ENCODE results near the gene SYTL3.

The SYTL3 gene

DNA sequence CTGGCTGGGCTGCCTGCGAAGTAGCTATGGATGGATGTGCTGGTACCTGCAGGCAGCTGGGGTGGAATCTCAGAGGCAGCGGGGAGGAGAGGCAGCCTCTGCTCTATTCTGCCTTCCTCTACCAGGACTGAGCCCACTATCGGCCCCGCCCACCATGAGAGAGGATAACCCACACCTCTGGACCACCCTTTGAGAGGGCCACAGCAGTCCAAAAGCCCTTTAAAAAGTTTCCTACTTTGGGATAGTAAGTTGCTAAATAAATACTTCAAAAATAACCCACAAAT lies 133.3 kb downstream of the SYTL3 start:
- TF ChIP-seq, protein P1, sequence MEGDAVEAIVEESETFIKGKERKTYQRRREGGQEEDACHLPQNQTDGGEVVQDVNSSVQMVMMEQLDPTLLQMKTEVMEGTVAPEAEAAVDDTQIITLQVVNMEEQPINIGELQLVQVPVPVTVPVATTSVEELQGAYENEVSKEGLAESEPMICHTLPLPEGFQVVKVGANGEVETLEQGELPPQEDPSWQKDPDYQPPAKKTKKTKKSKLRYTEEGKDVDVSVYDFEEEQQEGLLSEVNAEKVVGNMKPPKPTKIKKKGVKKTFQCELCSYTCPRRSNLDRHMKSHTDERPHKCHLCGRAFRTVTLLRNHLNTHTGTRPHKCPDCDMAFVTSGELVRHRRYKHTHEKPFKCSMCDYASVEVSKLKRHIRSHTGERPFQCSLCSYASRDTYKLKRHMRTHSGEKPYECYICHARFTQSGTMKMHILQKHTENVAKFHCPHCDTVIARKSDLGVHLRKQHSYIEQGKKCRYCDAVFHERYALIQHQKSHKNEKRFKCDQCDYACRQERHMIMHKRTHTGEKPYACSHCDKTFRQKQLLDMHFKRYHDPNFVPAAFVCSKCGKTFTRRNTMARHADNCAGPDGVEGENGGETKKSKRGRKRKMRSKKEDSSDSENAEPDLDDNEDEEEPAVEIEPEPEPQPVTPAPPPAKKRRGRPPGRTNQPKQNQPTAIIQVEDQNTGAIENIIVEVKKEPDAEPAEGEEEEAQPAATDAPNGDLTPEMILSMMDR (conservative IDR thresholded peaks at IDR 0.05; ENCODE audit: low read length) = no peak
- no peak for TF ChIP-seq EZH2phosphoT487 (IDR thresholded peaks at IDR 0.05; ENCODE audit: borderline replicate concordance)
- Histone ChIP-seq H3K4me1 (ENCODE audit: insufficient read depth, low read length, poor library complexity, severe bottlenecking) (no peaks in the 10 kb centered on the region), H3K27me3 (ENCODE audit: insufficient read depth, low read length, poor library complexity, severe bottlenecking) (no peaks in the 10 kb centered on the region), H3K4me3 (ENCODE audit: low read length, poor library complexity, severe bottlenecking) (no peak overlapping the region), H3F3A (ENCODE audit: low read depth) (no peaks in the 10 kb centered on the region), H3K9me3 (ENCODE audit: insufficient read depth, low read depth, low read length) (no peaks in the 10 kb centered on the region), H3K9me2 (replicated peaks; ENCODE audit: low read depth, low read length) (no peaks in the 10 kb centered on the region), H3K4me2 (ENCODE audit: low read depth, low read length, poor library complexity, severe bottlenecking) (no peak overlapping the region), H3K79me2 (ENCODE audit: insufficient read depth, low read length) (no peaks in the 10 kb centered on the region), H3K36me3 (ENCODE audit: insufficient read depth, low read length) (peaks cover 92% of the 10 kb centered on the region), H3K9ac (ENCODE audit: low read depth, low read length, poor library complexity, severe bottlenecking) (no peak overlapping the region), H2AFZ (ENCODE audit: low read length) (no peak overlapping the region), H4K20me1 (ENCODE audit: insufficient read depth, low read length, poor library complexity, severe bottlenecking) (no peaks in the 10 kb centered on the region)

DNA sequence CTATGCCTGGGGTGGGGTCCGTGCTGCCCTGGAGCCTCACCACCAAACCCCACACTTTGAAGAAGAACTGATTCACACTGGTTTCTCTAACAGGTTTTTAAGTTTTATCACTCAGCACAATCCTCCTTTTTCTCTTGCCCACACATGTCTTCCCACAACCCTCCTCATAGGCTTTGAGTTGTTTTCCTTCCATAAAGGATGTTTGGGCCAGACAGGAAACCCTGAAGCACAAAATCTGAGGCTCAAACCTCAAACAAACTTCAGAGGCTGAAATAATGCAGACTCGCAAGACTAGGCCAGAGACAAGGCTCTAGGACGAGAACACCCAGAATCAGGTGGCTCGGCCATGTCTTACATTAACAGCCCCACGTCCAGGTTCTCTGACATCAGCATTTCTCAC lies 134.0 kb downstream of the SYTL3 start:
- Histone ChIP-seq H3F3A (ENCODE audit: low read depth) (no peaks in the 10 kb centered on the region), H3K4me1 (ENCODE audit: insufficient read depth, low read length, poor library complexity, severe bottlenecking) (no peaks in the 10 kb centered on the region), H3K9me2 (replicated peaks; ENCODE audit: low read depth, low read length) (no peaks in the 10 kb centered on the region), H3K27me3 (ENCODE audit: insufficient read depth, low read length, poor library complexity, severe bottlenecking) (no peaks in the 10 kb centered on the region), H3K9ac (ENCODE audit: low read depth, low read length, poor library complexity, severe bottlenecking) (no peak overlapping the region), H3K79me2 (ENCODE audit: insufficient read depth, low read length) (no peaks in the 10 kb centered on the region), H3K36me3 (ENCODE audit: insufficient read depth, low read length) (peaks cover 92% of the 10 kb centered on the region), H2AFZ (ENCODE audit: low read length) (no peak overlapping the region), H3K4me2 (ENCODE audit: low read depth, low read length, poor library complexity, severe bottlenecking) (no peak overlapping the region), H3K4me3 (ENCODE audit: low read length, poor library complexity, severe bottlenecking) (no peak overlapping the region), H4K20me1 (ENCODE audit: insufficient read depth, low read length, poor library complexity, severe bottlenecking) (peaks cover under 1% of the 10 kb centered on the region), H3K9me3 (ENCODE audit: insufficient read depth, low read depth, low read length) (no peaks in the 10 kb centered on the region)
- TF ChIP-seq, protein P1 (conservative IDR thresholded peaks at IDR 0.05; ENCODE audit: low read length) = no peak
- TF ChIP-seq EZH2phosphoT487 (IDR thresholded peaks at IDR 0.05; ENCODE audit: borderline replicate concordance) = no peak

DNA sequence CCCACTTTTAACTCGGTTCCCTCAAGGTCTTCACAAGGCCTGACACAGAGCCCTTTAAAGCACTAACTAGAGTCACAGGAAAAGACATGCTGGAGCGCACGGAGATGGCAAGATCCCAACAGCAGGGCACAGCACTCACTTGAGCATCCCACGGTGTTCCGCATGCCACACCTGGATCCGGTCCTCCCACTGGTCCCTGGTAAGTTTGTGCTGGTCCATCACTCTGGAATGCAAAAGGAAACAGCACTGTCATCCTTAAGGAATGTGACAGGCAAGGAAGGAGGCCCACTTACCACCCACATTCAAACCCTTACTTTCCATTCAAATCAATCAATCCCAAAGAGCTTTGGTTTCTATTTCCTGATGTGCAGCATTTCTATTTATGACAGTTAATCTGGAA lies 134.7 kb downstream of the SYTL3 start:
- Histone ChIP-seq H3K9me3 (ENCODE audit: insufficient read depth, low read depth, low read length) (no peaks in the 10 kb centered on the region), H3K9me2 (replicated peaks; ENCODE audit: low read depth, low read length) (no peaks in the 10 kb centered on the region), H3K4me1 (ENCODE audit: insufficient read depth, low read length, poor library complexity, severe bottlenecking) (peaks cover 5% of the 10 kb centered on the region), H3K4me3 (ENCODE audit: low read length, poor library complexity, severe bottlenecking) (no peak overlapping the region), H3K9ac (ENCODE audit: low read depth, low read length, poor library complexity, severe bottlenecking) (no peak overlapping the region), H3K27me3 (ENCODE audit: insufficient read depth, low read length, poor library complexity, severe bottlenecking) (no peaks in the 10 kb centered on the region), H3K79me2 (ENCODE audit: insufficient read depth, low read length) (no peaks in the 10 kb centered on the region), H4K20me1 (ENCODE audit: insufficient read depth, low read length, poor library complexity, severe bottlenecking) (peaks cover 4% of the 10 kb centered on the region), H3K4me2 (ENCODE audit: low read depth, low read length, poor library complexity, severe bottlenecking) (no peak overlapping the region), H3K36me3 (ENCODE audit: insufficient read depth, low read length) (peaks cover 89% of the 10 kb centered on the region), H2AFZ (ENCODE audit: low read length) (no peak overlapping the region), H3F3A (ENCODE audit: low read depth) (no peaks in the 10 kb centered on the region)
- TF ChIP-seq EZH2phosphoT487 (IDR thresholded peaks at IDR 0.05; ENCODE audit: borderline replicate concordance) = no peak
- TF ChIP-seq, protein P1 (conservative IDR thresholded peaks at IDR 0.05; ENCODE audit: low read length) = no peak
